HepG2 (cell line): Measurements from ENCODE around the gene RAET1E.

Experiments
- MTA3 ChIP-seq: sonication (generic); formaldehyde crosslinking; IDR thresholded peaks from 2 replicates; pipeline ENCODE4 v1.4.0; 2020; ENCODE audit warnings: missing genetic modification reagents
- NFIC ChIP-seq: IDR thresholded peaks from 2 replicates; pipeline ENCODE4 v1.6.1; 2012; ENCODE audit warnings: mild to moderate bottlenecking, low read length, inconsistent platforms
- POLR2AphosphoS5 ChIP-seq: IDR thresholded peaks from 2 replicates; pipeline ENCODE4 v1.6.1; 2012; ENCODE audit warnings: low read depth, low read length
- SIN3A ChIP-seq: IDR thresholded peaks from 2 replicates; pipeline ENCODE4 v1.6.1; 2011; ENCODE audit warnings: low read depth, mild to moderate bottlenecking, control low read depth, low read length, borderline replicate concordance
- ZSCAN21 ChIP-seq: sonication (generic); formaldehyde crosslinking; IDR thresholded peaks from 2 replicates; pipeline ENCODE4 v1.8.0; 2022; ENCODE audit warnings: mild to moderate bottlenecking, missing genetic modification reagents, moderate library complexity, borderline replicate concordance
- TF ChIP-seq, protein P1 (sequence below): sonication (generic); formaldehyde crosslinking; IDR thresholded peaks from 2 replicates; pipeline ENCODE4 v1.5.0; 2020; ENCODE audit warnings: missing genetic modification reagents

DNA sequence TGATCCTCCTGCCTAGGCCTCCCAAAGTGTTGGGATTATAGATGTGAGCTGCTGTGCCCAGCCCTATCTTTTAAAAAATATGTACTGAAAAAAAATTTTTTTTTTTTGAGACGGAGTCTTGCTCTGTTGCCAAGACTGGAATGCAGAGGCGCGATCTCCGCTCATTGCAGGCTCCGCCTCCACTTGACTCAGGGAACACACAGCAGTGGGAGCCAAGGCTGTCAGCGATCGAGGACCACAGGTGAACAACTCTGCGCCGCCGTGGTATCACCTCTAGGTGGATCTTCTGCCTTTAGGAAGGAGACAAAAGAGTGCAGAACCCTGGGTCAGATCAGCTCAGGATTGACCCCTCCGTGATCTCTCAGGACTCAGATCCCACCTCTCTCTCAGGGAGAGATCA, 13.7 kb downstream of the RAET1E start:
- TF ChIP-seq NFIC (no peak), MTA3 (CRISPR knock-in tag) (no peak), ZSCAN21 (CRISPR knock-in tag) (no peak), SIN3A (no peak), POLR2AphosphoS5 (no peak)
- TF ChIP-seq, protein P1, sequence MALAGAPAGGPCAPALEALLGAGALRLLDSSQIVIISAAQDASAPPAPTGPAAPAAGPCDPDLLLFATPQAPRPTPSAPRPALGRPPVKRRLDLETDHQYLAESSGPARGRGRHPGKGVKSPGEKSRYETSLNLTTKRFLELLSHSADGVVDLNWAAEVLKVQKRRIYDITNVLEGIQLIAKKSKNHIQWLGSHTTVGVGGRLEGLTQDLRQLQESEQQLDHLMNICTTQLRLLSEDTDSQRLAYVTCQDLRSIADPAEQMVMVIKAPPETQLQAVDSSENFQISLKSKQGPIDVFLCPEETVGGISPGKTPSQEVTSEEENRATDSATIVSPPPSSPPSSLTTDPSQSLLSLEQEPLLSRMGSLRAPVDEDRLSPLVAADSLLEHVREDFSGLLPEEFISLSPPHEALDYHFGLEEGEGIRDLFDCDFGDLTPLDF (CRISPR knock-in tag): no peak
